Activated B cell treated with CpG ODN at 0.5 μM for 24 hours (primary cell): ENCODE data around the gene KRT33A. TPM values are rescaled to one million over a fixed set of nuclear protein-coding genes. Genes with fewer than 3 reads are reported as not detected.

ENCODE experiments used
- ATAC-seq: fragments of 200-7000 bp; cut with Tn5 transposase; one replicate; pipeline ENCODE4 v1.10.0; 2021; ENCODE audit warnings: low read depth, mild to moderate bottlenecking, moderate library complexity
- CTCF ChIA-PET: fragments of 350-600 bp; sonication (Branson Sonifier 250); formaldehyde crosslinking; loops from one replicate; lab custom pipeline; 2021; ENCODE audit warnings: antibody characterized with exemption; lab: Charles Lee
- POLR2A ChIA-PET: fragments of 350-600 bp; sonication (Branson Sonifier 250); formaldehyde crosslinking; loops from one replicate; lab custom pipeline; 2021; ENCODE audit warnings: antibody characterized with exemption; lab: Charles Lee
- DNase-seq: peaks from one replicate; pipeline ENCODE4 v3.0.0; 2022
- H3K27ac Mint-ChIP-seq: one replicate; pipeline ENCODE4 v1.8.0; 2020; ENCODE audit warnings: mixed read lengths
- H3K27me3 Mint-ChIP-seq: one replicate; pipeline ENCODE4 v1.8.0; 2021; ENCODE audit warnings: mixed read lengths
- H3K36me3 Mint-ChIP-seq: one replicate; pipeline ENCODE4 v1.8.0; 2021; ENCODE audit warnings: low read depth, mixed read lengths
- H3K4me1 Mint-ChIP-seq: one replicate; pipeline ENCODE4 v1.8.0; 2021; ENCODE audit warnings: mixed read lengths
- H3K4me3 Mint-ChIP-seq: one replicate; pipeline ENCODE4 v1.8.0; 2020; ENCODE audit warnings: mild to moderate bottlenecking, mixed read lengths
- H3K9me3 Mint-ChIP-seq: one replicate; pipeline ENCODE4 v1.8.0; 2020; ENCODE audit warnings: mixed read lengths
- intact Hi-C: fragments of 100-400 bp; cut with micrococcal nuclease; formaldehyde crosslinking; loops from one replicate; pipeline ENCODE4 v1.15.1; 2024
- total RNA-seq: library from RNA; stranded (reverse); gene quantifications from 2 replicates; pipeline ENCODE4 v1.2.3, GENCODE V29; 2022
- TF ChIP-seq, protein P1 (sequence below): fragments of 200-600 bp; IDR thresholded peaks from one replicate; pipeline ENCODE4 v1.8.0; 2022; ENCODE audit warnings: antibody characterized with exemption, mild to moderate bottlenecking

Gene KRT33A
- total RNA-seq, 1 donor from 2014 or later, result not detected

DNA sequence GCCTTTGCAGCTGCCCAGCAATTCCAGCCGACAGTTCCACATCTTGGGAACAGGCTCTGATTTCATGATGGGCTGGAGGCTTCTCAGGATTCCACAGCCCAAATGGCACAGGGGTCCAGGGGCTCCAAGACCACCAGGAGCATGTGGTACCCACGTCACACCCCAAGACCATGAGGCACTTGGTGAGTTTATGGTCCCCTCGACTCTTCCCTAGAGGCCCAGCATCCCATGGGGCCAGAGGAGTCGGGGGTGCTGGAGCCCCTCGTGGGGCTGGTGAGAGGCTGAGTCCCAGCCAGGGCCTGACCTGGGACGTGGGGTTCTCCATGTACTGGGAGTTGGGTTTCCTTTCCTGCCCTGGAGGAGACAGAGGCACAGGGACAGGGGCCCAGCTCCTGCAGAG is 25.0 kb downstream of the KRT33A start:
- intact Hi-C loops, result no loop called here
- TF ChIP-seq, protein P1, sequence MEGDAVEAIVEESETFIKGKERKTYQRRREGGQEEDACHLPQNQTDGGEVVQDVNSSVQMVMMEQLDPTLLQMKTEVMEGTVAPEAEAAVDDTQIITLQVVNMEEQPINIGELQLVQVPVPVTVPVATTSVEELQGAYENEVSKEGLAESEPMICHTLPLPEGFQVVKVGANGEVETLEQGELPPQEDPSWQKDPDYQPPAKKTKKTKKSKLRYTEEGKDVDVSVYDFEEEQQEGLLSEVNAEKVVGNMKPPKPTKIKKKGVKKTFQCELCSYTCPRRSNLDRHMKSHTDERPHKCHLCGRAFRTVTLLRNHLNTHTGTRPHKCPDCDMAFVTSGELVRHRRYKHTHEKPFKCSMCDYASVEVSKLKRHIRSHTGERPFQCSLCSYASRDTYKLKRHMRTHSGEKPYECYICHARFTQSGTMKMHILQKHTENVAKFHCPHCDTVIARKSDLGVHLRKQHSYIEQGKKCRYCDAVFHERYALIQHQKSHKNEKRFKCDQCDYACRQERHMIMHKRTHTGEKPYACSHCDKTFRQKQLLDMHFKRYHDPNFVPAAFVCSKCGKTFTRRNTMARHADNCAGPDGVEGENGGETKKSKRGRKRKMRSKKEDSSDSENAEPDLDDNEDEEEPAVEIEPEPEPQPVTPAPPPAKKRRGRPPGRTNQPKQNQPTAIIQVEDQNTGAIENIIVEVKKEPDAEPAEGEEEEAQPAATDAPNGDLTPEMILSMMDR, result no peak
- no peak overlapping the region for H3K4me3 Mint-ChIP-seq
- ChIA-PET CTCF (no interaction called here), POLR2A (no interaction called here)
- ATAC-seq, result no peak
- H3K36me3 Mint-ChIP-seq, result no peaks in the 10 kb centered on the region
- no peaks in the 10 kb centered on the region for H3K4me1 Mint-ChIP-seq
- H3K27ac Mint-ChIP-seq, result no peak overlapping the region
- no peak for DNase-seq
- H3K9me3 Mint-ChIP-seq, result peaks cover 3% of the 10 kb centered on the region
- no peaks in the 10 kb centered on the region for H3K27me3 Mint-ChIP-seq

DNA sequence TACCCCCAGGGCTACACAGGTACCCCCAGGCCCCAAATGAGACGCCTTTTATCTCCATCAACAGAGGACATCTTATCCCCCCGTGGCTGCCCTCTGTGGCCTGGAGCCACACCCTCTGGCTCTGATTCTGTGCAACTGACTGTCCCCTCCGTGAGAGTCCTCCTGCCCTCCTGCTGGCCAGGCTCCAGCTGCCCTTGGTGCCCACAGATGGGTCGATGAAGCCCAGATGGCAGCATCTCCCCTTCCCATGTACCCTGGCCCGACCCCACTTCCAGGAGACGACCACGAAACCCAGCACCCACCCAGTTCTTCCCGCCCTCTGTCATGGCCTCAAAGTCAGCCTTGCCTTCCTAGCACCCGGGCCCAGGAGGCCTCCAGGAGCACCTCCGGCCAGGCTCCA is 25.5 kb downstream of the KRT33A start:
- TF ChIP-seq, protein P1, result no peak
- ChIA-PET POLR2A (no interaction called here), CTCF (no interaction called here)
- Mint-ChIP-seq H3K27ac (no peak overlapping the region), H3K4me1 (no peaks in the 10 kb centered on the region), H3K9me3 (peaks cover 7% of the 10 kb centered on the region), H3K4me3 (no peak overlapping the region), H3K36me3 (no peaks in the 10 kb centered on the region), H3K27me3 (no peaks in the 10 kb centered on the region)
- DNase-seq, result no peak
- intact Hi-C loops, result no loop called here
- no peak for ATAC-seq

DNA sequence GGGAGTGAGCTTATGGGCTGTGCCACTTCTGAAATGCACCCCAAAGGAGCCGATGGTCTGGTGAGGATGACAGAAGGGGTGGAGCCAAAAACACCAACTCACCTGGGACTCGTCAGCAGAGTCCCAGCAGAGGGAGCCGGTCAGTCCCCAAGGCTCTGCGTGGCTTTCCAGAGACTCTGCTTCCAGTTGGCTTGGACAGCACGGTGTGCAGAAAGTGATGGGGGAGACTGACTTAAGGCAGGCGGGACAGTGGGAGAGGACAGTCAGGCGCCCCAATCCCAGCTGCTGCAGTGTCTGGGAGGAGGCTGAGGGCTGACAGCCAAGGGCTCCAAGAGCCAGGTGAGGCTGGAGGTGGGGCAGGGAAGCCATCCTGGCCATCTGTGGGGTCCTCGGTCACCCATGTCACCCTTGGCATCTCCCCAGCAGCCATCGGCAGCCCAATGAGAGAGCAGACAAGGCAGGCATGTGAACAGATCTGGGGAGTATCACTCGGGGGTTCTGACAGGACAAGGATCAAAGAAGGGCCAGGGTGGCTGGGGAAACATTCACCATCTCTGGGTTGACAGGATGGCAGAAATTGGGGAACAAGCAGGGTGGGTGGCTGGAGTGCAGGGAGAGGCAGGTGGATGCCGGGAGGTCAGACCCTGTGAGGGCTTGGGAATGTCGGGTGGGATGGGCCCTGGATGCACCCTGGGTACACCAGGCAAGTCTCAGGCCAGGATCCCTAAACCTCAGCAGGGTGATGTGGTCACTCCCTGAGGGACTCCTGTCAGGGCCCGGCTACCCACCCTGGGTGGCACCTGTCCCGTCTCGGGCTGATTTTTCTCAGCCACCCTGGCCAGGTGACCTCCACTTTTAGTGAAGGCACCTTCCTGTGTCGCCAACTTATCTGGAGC is 26.2 kb downstream of the KRT33A start:
- no peaks in the 10 kb centered on the region for H3K4me1 Mint-ChIP-seq
- DNase-seq (no peak), ATAC-seq (no peak)
- no peak overlapping the region for H3K27ac Mint-ChIP-seq
- no peak overlapping the region for H3K4me3 Mint-ChIP-seq
- peaks cover 13% of the 10 kb centered on the region for H3K9me3 Mint-ChIP-seq
- TF ChIP-seq, protein P1, result no peak
- CTCF ChIA-PET, result interaction anchor here (1.3 kb wide), 1 partner anchor 414 kb away, joined by 3 read pairs; no protein-coding TSS in a partner anchor
- H3K36me3 Mint-ChIP-seq, result no peaks in the 10 kb centered on the region
- H3K27me3 Mint-ChIP-seq, result no peaks in the 10 kb centered on the region
- intact Hi-C loops, result loop anchor here (5.0 kb wide), 3 partner anchors 202 to 702 kb away; partner anchors contain the start of gene KRTAP4-12
- POLR2A ChIA-PET, result no interaction called here

DNA sequence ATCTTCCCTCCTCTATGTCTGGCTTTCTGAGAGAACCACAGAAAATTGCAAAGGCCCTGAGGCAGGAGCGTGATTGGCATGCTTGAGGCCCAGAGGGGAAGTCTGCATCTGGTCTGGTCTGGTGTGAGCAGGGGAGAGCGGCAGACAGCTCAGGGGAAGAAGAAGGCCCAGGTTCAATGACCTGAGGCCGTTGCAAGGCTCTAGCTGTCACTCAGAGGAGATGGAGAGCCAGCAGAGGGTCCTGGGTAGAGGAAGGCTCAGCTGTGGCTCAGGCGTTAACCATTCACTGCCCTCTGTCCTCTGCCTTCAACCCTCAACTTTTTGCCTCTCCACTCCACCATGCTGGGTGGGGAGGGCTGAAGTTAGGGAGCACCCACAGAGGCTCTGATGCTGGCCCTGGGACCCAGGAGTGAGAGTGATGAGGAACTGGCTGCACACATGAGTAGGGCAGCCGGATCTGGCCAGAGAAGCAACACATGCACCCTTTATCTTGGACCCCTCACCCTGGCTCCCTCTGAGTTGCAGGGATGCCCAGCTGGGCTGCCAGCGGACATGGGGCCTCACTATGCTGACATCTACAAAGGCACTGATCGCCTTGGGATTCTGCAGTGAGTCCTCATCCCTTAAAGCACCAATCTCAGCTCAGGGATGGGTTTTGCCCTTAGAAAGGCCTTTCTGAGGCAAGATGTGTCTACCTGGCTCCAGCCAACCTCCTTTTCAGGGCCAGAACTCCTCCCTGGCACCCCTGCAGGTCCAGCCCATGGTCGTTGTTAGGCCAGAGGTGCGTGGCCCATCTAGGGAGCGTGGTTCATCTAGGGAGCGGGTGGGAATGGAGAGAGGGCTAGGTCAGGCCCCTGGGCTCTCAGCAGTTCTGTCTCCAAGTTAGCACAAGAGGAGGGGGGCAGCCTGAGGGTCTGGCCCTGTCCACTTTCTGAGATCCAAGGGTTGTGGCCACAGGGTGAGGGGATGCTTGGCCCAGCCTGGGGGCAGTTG is 27.4 kb downstream of the KRT33A start:
- Mint-ChIP-seq H3K4me1 (no peaks in the 10 kb centered on the region), H3K27ac (no peak overlapping the region), H3K9me3 (peaks cover 13% of the 10 kb centered on the region), H3K36me3 (no peaks in the 10 kb centered on the region), H3K4me3 (no peak overlapping the region), H3K27me3 (no peaks in the 10 kb centered on the region)
- intact Hi-C loops, result loop anchor here (1.0 to 5.0 kb wide), 4 partner anchors 201 to 701 kb away; partner anchors contain the start of gene KRTAP4-12
- TF ChIP-seq, protein P1, result no peak
- DNase-seq (no peak), ATAC-seq (no peak)
- ChIA-PET CTCF (interaction anchor here (0.7 to 2.6 kb wide), 16 partner anchors 8 to 703 kb away, joined by 3 to 13 read pairs (median 4); no protein-coding TSS in a partner anchor), POLR2A (interaction anchor here (1.2 kb wide), 4 partner anchors 15 to 707 kb away, joined by 3 to 5 read pairs (median 4); partner anchors contain the start of gene KRTAP16-1)
